Activated CD4-positive, alpha-beta T cell treated with anti-CD3 and anti-CD28 coated beads, Interleukin-2, amount 10 ng/mL, durations not matched to agents 7 days and 5 days (primary cell): ENCODE results near the gene UBE2J2. TPM values are rescaled to one million over a fixed set of nuclear protein-coding genes. Genes with fewer than 3 reads are reported as not detected.
"Not testable (repeated sequence)": the region's sequence is repeated elsewhere in the genome, so short reads cannot be mapped to it uniquely, and the experiment has no call there.

ENCODE experiments used
- CTCF ChIA-PET: fragments of 350-600 bp; sonication (Branson Sonifier 250); formaldehyde crosslinking; loops from one replicate; lab custom pipeline; 2021; ENCODE audit warnings: antibody characterized with exemption; lab: Charles Lee
- POLR2A ChIA-PET: fragments of 350-600 bp; sonication (Branson Sonifier 250); formaldehyde crosslinking; loops from one replicate; lab custom pipeline; 2021; ENCODE audit warnings: antibody characterized with exemption; lab: Charles Lee
- DNase-seq: peaks from one replicate; pipeline ENCODE4 v3.0.0-alpha.2; 2020
- H3K27ac Mint-ChIP-seq: one replicate; pipeline ENCODE4 v1.8.0; 2021; ENCODE audit warnings: mild to moderate bottlenecking, moderate library complexity, mixed read lengths
- H3K27me3 Mint-ChIP-seq: one replicate; pipeline ENCODE4 v1.8.0; 2021; ENCODE audit warnings: mixed read lengths
- H3K36me3 Mint-ChIP-seq: one replicate; pipeline ENCODE4 v1.8.0; 2021; ENCODE audit warnings: low read depth, mixed read lengths
- H3K4me1 Mint-ChIP-seq: one replicate; pipeline ENCODE4 v1.8.0; 2021; ENCODE audit warnings: mixed read lengths
- H3K4me3 Mint-ChIP-seq: one replicate; pipeline ENCODE4 v1.8.0; 2021; ENCODE audit warnings: mild to moderate bottlenecking, moderate library complexity, mixed read lengths
- H3K9me3 Mint-ChIP-seq: one replicate; pipeline ENCODE4 v1.8.0; 2021; ENCODE audit warnings: mixed read lengths
- total RNA-seq, 2 experiments: library from RNA; stranded (reverse); gene quantifications; one replicate each; pipeline ENCODE4 v1.2.3, GENCODE V29; 2021

Gene UBE2J2
- total RNA-seq, 2 experiments from 2014 or later, result 63.4 to 63.7 TPM

- H3K9me3 Mint-ChIP-seq, H3K4me3 Mint-ChIP-seq, H3K36me3 Mint-ChIP-seq, H3K27ac Mint-ChIP-seq, DNase-seq, H3K4me1 Mint-ChIP-seq, H3K27me3 Mint-ChIP-seq, CTCF ChIA-PET, POLR2A ChIA-PET: not testable (repeated sequence)
Observed at GRCh38 chr1:1248009-1248913, 25.4 kb downstream of the UBE2J2 start.

- peaks cover 9% of the 10 kb centered on the region for H3K4me1 Mint-ChIP-seq
- DNase-seq, result no peak
- no peak overlapping the region for H3K4me3 Mint-ChIP-seq
- H3K9me3 Mint-ChIP-seq, result no peaks in the 10 kb centered on the region
- ChIA-PET CTCF (no interaction called here), POLR2A (no interaction called here)
- H3K27me3 Mint-ChIP-seq, result peaks cover 5% of the 10 kb centered on the region
- no peak overlapping the region for H3K27ac Mint-ChIP-seq
- H3K36me3 Mint-ChIP-seq, result peaks cover 2% of the 10 kb centered on the region
Observed at GRCh38 chr1:1247341-1247913, 26.2 kb downstream of the UBE2J2 start.

- H3K9me3 Mint-ChIP-seq, result no peaks in the 10 kb centered on the region
- no peak for DNase-seq
- H3K27me3 Mint-ChIP-seq, result peaks cover 5% of the 10 kb centered on the region
- no peak within 1 kb of the TSS for H3K27ac Mint-ChIP-seq
- H3K4me1 Mint-ChIP-seq, result peaks cover 9% of the 10 kb centered on the region
- H3K36me3 Mint-ChIP-seq, result peaks cover 2% of the 10 kb centered on the region
- POLR2A ChIA-PET, result no interaction called here
- no peak within 1 kb of the TSS for H3K4me3 Mint-ChIP-seq
- CTCF ChIA-PET, result no interaction called here
Observed at GRCh38 chr1:1246577-1247340, 26.9 kb downstream of the UBE2J2 start, which contains the start of gene C1QTNF12. TSS of gene C1QTNF12 (minus strand) at chr1:1246722. CDS start at chr1:1246690, 32 bp downstream.

- Mint-ChIP-seq H3K27me3 (peaks cover 5% of the 10 kb centered on the region), H3K9me3 (no peaks in the 10 kb centered on the region), H3K27ac (no peak overlapping the region), H3K36me3 (peaks cover 1% of the 10 kb centered on the region), H3K4me3 (no peak overlapping the region), H3K4me1 (peaks cover 7% of the 10 kb centered on the region)
- DNase-seq, result no peak
- ChIA-PET CTCF (no interaction called here), POLR2A (no interaction called here)
Observed at GRCh38 chr1:1245817-1246576, 27.7 kb downstream of the UBE2J2 start.

- Mint-ChIP-seq H3K27ac (no peak overlapping the region), H3K36me3 (no peaks in the 10 kb centered on the region), H3K4me1 (peaks cover 1% of the 10 kb centered on the region), H3K27me3 (peaks cover 5% of the 10 kb centered on the region), H3K9me3 (no peaks in the 10 kb centered on the region), H3K4me3 (no peak overlapping the region)
- ChIA-PET CTCF (no interaction called here), POLR2A (no interaction called here)
- DNase-seq, result no peak
Observed at GRCh38 chr1:1245178-1245816, 28.4 kb downstream of the UBE2J2 start.

GRCh38 chr1:1244192-1244811 lies 29.4 kb downstream of the UBE2J2 start:
- POLR2A ChIA-PET, result no interaction called here
- peaks cover 5% of the 10 kb centered on the region for H3K27me3 Mint-ChIP-seq
- H3K27ac Mint-ChIP-seq, result no peak overlapping the region
- H3K9me3 Mint-ChIP-seq, result no peaks in the 10 kb centered on the region
- DNase-seq, result no peak
- H3K36me3 Mint-ChIP-seq, result no peaks in the 10 kb centered on the region
- no peak overlapping the region for H3K4me3 Mint-ChIP-seq
- H3K4me1 Mint-ChIP-seq, result no peaks in the 10 kb centered on the region
- CTCF ChIA-PET, result interaction anchor here (1.6 kb wide), 1 partner anchor 17 kb away, joined by 5 read pairs; no protein-coding TSS in a partner anchor

- no peak overlapping the region for H3K4me3 Mint-ChIP-seq
- POLR2A ChIA-PET, result no interaction called here
- peaks cover 5% of the 10 kb centered on the region for H3K27me3 Mint-ChIP-seq
- CTCF ChIA-PET, result interaction anchor here (0.6 to 1.6 kb wide), 2 partner anchors 17 to 30 kb away, joined by 3 to 5 read pairs; partner anchors contain the start of gene TNFRSF4
- H3K27ac Mint-ChIP-seq, result no peak overlapping the region
- no peaks in the 10 kb centered on the region for H3K4me1 Mint-ChIP-seq
- H3K9me3 Mint-ChIP-seq, result no peaks in the 10 kb centered on the region
- no peaks in the 10 kb centered on the region for H3K36me3 Mint-ChIP-seq
- DNase-seq, result no peak
Observed at GRCh38 chr1:1243807-1244191, 29.9 kb downstream of the UBE2J2 start.

GRCh38 chr1:1243266-1243660 lies 30.4 kb downstream of the UBE2J2 start:
- POLR2A ChIA-PET, result no interaction called here
- DNase-seq, result no peak
- Mint-ChIP-seq H3K27me3 (peaks cover 5% of the 10 kb centered on the region), H3K4me1 (no peaks in the 10 kb centered on the region), H3K4me3 (no peak overlapping the region), H3K9me3 (no peaks in the 10 kb centered on the region), H3K27ac (no peak overlapping the region), H3K36me3 (no peaks in the 10 kb centered on the region)
- CTCF ChIA-PET, result interaction anchor here (0.6 to 2.2 kb wide), 3 partner anchors 18 to 121 kb away, joined by 3 to 5 read pairs (median 5); partner anchors contain the start of gene TNFRSF4

GRCh38 chr1:1242461-1243265 lies 31.0 kb downstream of the UBE2J2 start:
- H3K9me3 Mint-ChIP-seq, result no peaks in the 10 kb centered on the region
- no peak for DNase-seq
- H3K27ac Mint-ChIP-seq, result no peak overlapping the region
- peaks cover 5% of the 10 kb centered on the region for H3K27me3 Mint-ChIP-seq
- ChIA-PET POLR2A (no interaction called here), CTCF (interaction anchor here (2.0 to 2.2 kb wide), 2 partner anchors 49 to 121 kb away, joined by 5 read pairs; no protein-coding TSS in a partner anchor)
- H3K4me3 Mint-ChIP-seq, result no peak overlapping the region
- H3K36me3 Mint-ChIP-seq, result no peaks in the 10 kb centered on the region
- H3K4me1 Mint-ChIP-seq, result no peaks in the 10 kb centered on the region

- H3K27ac Mint-ChIP-seq, result no peak overlapping the region
- DNase-seq, result no peak
- no peaks in the 10 kb centered on the region for H3K36me3 Mint-ChIP-seq
- H3K4me3 Mint-ChIP-seq, result no peak overlapping the region
- ChIA-PET CTCF (interaction anchor here (0.6 to 2.2 kb wide), 3 partner anchors 36 to 120 kb away, joined by 4 to 5 read pairs (median 5); no protein-coding TSS in a partner anchor), POLR2A (no interaction called here)
- no peaks in the 10 kb centered on the region for H3K9me3 Mint-ChIP-seq
- H3K4me1 Mint-ChIP-seq, result no peaks in the 10 kb centered on the region
- H3K27me3 Mint-ChIP-seq, result peaks cover 2% of the 10 kb centered on the region
Observed at GRCh38 chr1:1241588-1242219, 31.9 kb downstream of the UBE2J2 start.
